Prostate gland (tissue), 2 donors: ENCODE results near the gene RIT2.

Source experiments
- CTCF ChIP-seq, 4 experiments: fragments of 200-600 bp in 2 of 4; fragments of 450-650 bp in 2 of 4; sonication (generic) in 2 of 4; IDR thresholded peaks; 1 replicate in 3 of 4; 2 replicates in 1 of 4; pipeline ENCODE4 v1.5.1; 2016 to 2019; ENCODE audit warnings: antibody characterized with exemption in 4 of 4, mild to moderate bottlenecking in 2 of 4, moderate library complexity in 2 of 4
- POLR2A ChIP-seq: fragments of 450-650 bp; IDR thresholded peaks from one replicate; pipeline ENCODE4 v1.6.1; 2016; ENCODE audit warnings: antibody characterized with exemption, mild to moderate bottlenecking
- POLR2AphosphoS5 ChIP-seq: sonication (generic); formaldehyde crosslinking; IDR thresholded peaks from one replicate; pipeline ENCODE4 v1.6.1; 2017; ENCODE audit warnings: antibody characterized with exemption

GRCh38 chr18:43029414-43029813 is 86.1 kb downstream of the RIT2 start:
- TF ChIP-seq POLR2A (no peak), CTCF (IDR thresholded peaks at IDR 0.05) (no peak), POLR2AphosphoS5 (no peak)
